ENCODE data around the gene VARS1.

The VARS1 gene

DNA sequence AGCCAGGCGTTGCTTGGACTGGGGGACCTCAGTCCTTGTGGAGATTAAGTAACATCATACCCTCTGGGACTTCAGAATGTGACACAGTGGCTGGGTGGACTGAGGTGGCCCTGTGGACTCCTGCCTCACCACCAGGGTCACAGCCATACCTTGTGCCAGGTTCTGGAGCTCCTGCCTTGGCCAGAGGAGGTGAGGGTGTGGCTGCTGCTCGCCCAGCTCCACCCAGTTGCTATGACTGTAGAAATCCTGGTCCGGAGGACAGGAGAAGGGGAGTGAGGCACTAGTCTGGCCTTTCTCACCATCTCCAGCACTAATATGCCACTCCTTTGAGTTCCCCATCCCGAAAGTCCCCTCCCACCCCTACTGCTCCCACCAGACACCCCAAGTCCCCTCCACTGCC lies 20.4 kb downstream of the VARS1 start:
- H3K4me3 ChIP-seq (replicated peaks; ENCODE audit: low read depth, low read length) = no peak overlapping the region
- TF ChIP-seq CTCF (IDR thresholded peaks at IDR 0.05; ENCODE audit: low read length, missing control alignments) = no peak
- no peak for DNase-seq (ENCODE audit: low read depth)

GRCh38 chr6:31771992-31772358 lies 23.6 kb downstream of the VARS1 start:
- TF ChIP-seq CTCF (IDR thresholded peaks at IDR 0.05; ENCODE audit: low read length, missing control alignments) = no peak
- no peak overlapping the region for H3K4me3 ChIP-seq (replicated peaks; ENCODE audit: low read depth, low read length)
- peak; percentile 45 for DNase-seq (ENCODE audit: low read depth)

- TF ChIP-seq CTCF (IDR thresholded peaks at IDR 0.05; ENCODE audit: low read length, missing control alignments) = no peak
- DNase-seq (ENCODE audit: low read depth) = no peak
- H3K4me3 ChIP-seq (replicated peaks; ENCODE audit: low read depth, low read length) = no peak overlapping the region
Measured at GRCh38 chr6:31770860-31771259, 24.7 kb downstream of the VARS1 start.

GRCh38 chr6:31769684-31770371 lies 25.7 kb downstream of the VARS1 start:
- peak; percentile 64 for DNase-seq (ENCODE audit: low read depth)
- H3K4me3 ChIP-seq (replicated peaks; ENCODE audit: low read depth, low read length) = no peak overlapping the region
- peak; percentile 81 for TF ChIP-seq CTCF (IDR thresholded peaks at IDR 0.05; ENCODE audit: low read length, missing control alignments)

GRCh38 chr6:31768363-31769257 lies 26.9 kb downstream of the VARS1 start:
- H3K4me3 ChIP-seq (replicated peaks; ENCODE audit: low read depth, low read length) = no peak overlapping the region
- DNase-seq (ENCODE audit: low read depth) = no peak
- no peak for TF ChIP-seq CTCF (IDR thresholded peaks at IDR 0.05; ENCODE audit: low read length, missing control alignments)

GRCh38 chr6:31767096-31767645 lies 28.4 kb downstream of the VARS1 start:
- H3K4me3 ChIP-seq (replicated peaks; ENCODE audit: low read depth, low read length) = no peak overlapping the region
- DNase-seq (ENCODE audit: low read depth) = no peak
- no peak for TF ChIP-seq CTCF (IDR thresholded peaks at IDR 0.05; ENCODE audit: low read length, missing control alignments)
